DOHH2 (cell line): ENCODE results near the gene ADORA1.

Experiments used
- H3F3A ChIP-seq: fragments of 200-600 bp; sonication (generic), shearing (Covaris generic); 2 replicates; pipeline ENCODE4 v1.6.0; 2016; ENCODE audit warnings: antibody characterized with exemption, mild to moderate bottlenecking; ENCODE audit not compliant: control insufficient read depth, insufficient read depth
- H3K27ac ChIP-seq: fragments of 200-600 bp; sonication (generic); 2 replicates; pipeline ENCODE4 v1.5.1; 2014; ENCODE audit warnings: low read depth, mild to moderate bottlenecking, low read length, moderate library complexity
- H3K27me3 ChIP-seq: fragments of 200-600 bp; sonication (generic); 2 replicates; pipeline ENCODE4 v1.6.1; 2014; ENCODE audit warnings: mild to moderate bottlenecking, low read length, mixed read lengths; ENCODE audit not compliant: control insufficient read depth
- H3K36me3 ChIP-seq: fragments of 200-600 bp; sonication (generic); 2 replicates; pipeline ENCODE4 v1.6.1; 2014; ENCODE audit warnings: mild to moderate bottlenecking, low read length, moderate library complexity, mixed read lengths; ENCODE audit not compliant: control insufficient read depth
- H3K4me1 ChIP-seq: fragments of 200-600 bp; sonication (generic); 2 replicates; pipeline ENCODE4 v1.6.1; 2014; ENCODE audit warnings: mild to moderate bottlenecking, low read length, mixed read lengths; ENCODE audit not compliant: control insufficient read depth
- H3K4me2 ChIP-seq: fragments of 200-600 bp; sonication (generic); 2 replicates; pipeline ENCODE4 v1.6.0; 2014; ENCODE audit warnings: mild to moderate bottlenecking, low read length, moderate library complexity
- H3K4me3 ChIP-seq: fragments of 200-600 bp; sonication (generic); 2 replicates; pipeline ENCODE4 v1.5.1; 2014; ENCODE audit warnings: mild to moderate bottlenecking, low read length, mixed read lengths
- H3K79me2 ChIP-seq: fragments of 200-600 bp; sonication (generic); 2 replicates; pipeline ENCODE4 v1.6.1; 2014; ENCODE audit warnings: mild to moderate bottlenecking, low read length, mixed read lengths; ENCODE audit not compliant: control insufficient read depth
- H3K9me2 ChIP-seq: fragments of 200-600 bp; sonication (generic); replicated peaks from 2 replicates; pipeline ENCODE4 v1.6.1; 2014; ENCODE audit warnings: mild to moderate bottlenecking, low read length, mixed read lengths; ENCODE audit not compliant: control insufficient read depth
- H3K9me3 ChIP-seq: fragments of 200-600 bp; sonication (generic); 2 replicates; pipeline ENCODE4 v1.6.1; 2014; ENCODE audit warnings: antibody characterized with exemption, low read length, mixed read lengths; ENCODE audit not compliant: control insufficient read depth, insufficient read depth
- H4K20me1 ChIP-seq: fragments of 200-600 bp; sonication (generic); 2 replicates; pipeline ENCODE4 v1.6.0; 2014; ENCODE audit warnings: low read depth, mild to moderate bottlenecking, antibody characterized with exemption, low read length, moderate library complexity; ENCODE audit not compliant: control insufficient read depth, insufficient read depth
- CTCF ChIP-seq: fragments of 200-600 bp; sonication (generic); IDR thresholded peaks from one replicate; pipeline ENCODE4 v1.5.1; 2014; ENCODE audit warnings: antibody characterized with exemption, mild to moderate bottlenecking, low read depth, low read length; ENCODE audit not compliant: poor library complexity, severe bottlenecking
- EZH2phosphoT487 ChIP-seq: fragments of 200-600 bp; sonication (generic); IDR thresholded peaks from 2 replicates; pipeline ENCODE4 v1.6.1; 2017; ENCODE audit warnings: borderline replicate concordance, mild to moderate bottlenecking, antibody characterized with exemption, low read length, moderate library complexity, mixed read lengths

Gene ADORA1

GRCh38 chr1:203099805-203100515, 27.6 kb upstream of the ADORA1 start:
- Histone ChIP-seq H3K4me2 (no peak overlapping the region), H3K36me3 (no peaks in the 10 kb centered on the region), H3K79me2 (no peaks in the 10 kb centered on the region), H3K27ac (no peak overlapping the region), H4K20me1 (no peaks in the 10 kb centered on the region), H3K4me1 (no peaks in the 10 kb centered on the region), H3K4me3 (no peak overlapping the region), H3F3A (no peaks in the 10 kb centered on the region), H3K9me3 (no peaks in the 10 kb centered on the region; the same call in 1 of the 2 replicates), H3K27me3 (0 out of 2 replicates have a peak, but pooled peaks cover 1% of the 10 kb centered on the region), H3K9me2 (no peaks in the 10 kb centered on the region)
- TF ChIP-seq EZH2phosphoT487 (no peak), CTCF (no peak)

GRCh38 chr1:203100516-203100869, 27.0 kb upstream of the ADORA1 start:
- H3F3A ChIP-seq: no peaks in the 10 kb centered on the region
- 0 out of 2 replicates have a peak, but pooled peaks cover 3% of the 10 kb centered on the region for H3K27me3 ChIP-seq
- H3K4me1 ChIP-seq: no peaks in the 10 kb centered on the region
- no peak overlapping the region for H3K27ac ChIP-seq
- no peak overlapping the region for H3K4me3 ChIP-seq
- H3K9me2 ChIP-seq: no peaks in the 10 kb centered on the region
- TF ChIP-seq EZH2phosphoT487: no peak
- TF ChIP-seq CTCF: no peak
- no peaks in the 10 kb centered on the region for H3K36me3 ChIP-seq
- no peaks in the 10 kb centered on the region for H3K9me3 ChIP-seq
- no peak overlapping the region for H3K4me2 ChIP-seq
- H4K20me1 ChIP-seq: no peaks in the 10 kb centered on the region
- H3K79me2 ChIP-seq: no peaks in the 10 kb centered on the region

- H3K4me3 ChIP-seq: no peak overlapping the region
- H3F3A ChIP-seq: no peaks in the 10 kb centered on the region
- H3K4me1 ChIP-seq: no peaks in the 10 kb centered on the region
- H3K36me3 ChIP-seq: no peaks in the 10 kb centered on the region
- H3K79me2 ChIP-seq: no peaks in the 10 kb centered on the region
- no peaks in the 10 kb centered on the region for H3K9me2 ChIP-seq
- peaks cover 3% of the 10 kb centered on the region; the same call in 1 of the 2 replicates for H3K27me3 ChIP-seq
- no peaks in the 10 kb centered on the region for H4K20me1 ChIP-seq
- H3K27ac ChIP-seq: no peak overlapping the region
- TF ChIP-seq EZH2phosphoT487 (no peak), CTCF (no peak)
- H3K4me2 ChIP-seq: no peak overlapping the region
- H3K9me3 ChIP-seq: no peaks in the 10 kb centered on the region
Measured at GRCh38 chr1:203101813-203102634, 25.5 kb upstream of the ADORA1 start.
